Skeletal muscle tissue (tissue), 4 donors: Measurements from ENCODE around the gene GTF3C5. TPM values are rescaled to one million over a fixed set of nuclear protein-coding genes. Genes with fewer than 3 reads are reported as not detected.

Experiments used
- H3K27ac ChIP-seq: one replicate; pipeline ENCODE4 v1.7.0; 2013; ENCODE audit warnings: mild to moderate bottlenecking, low read depth, low read length, inconsistent platforms
- H3K27me3 ChIP-seq, 3 donors: one replicate each; pipeline ENCODE4 v1.7.0; 2013; ENCODE audit warnings: low read length in 3 of 3; ENCODE audit not compliant: control insufficient read depth in 3 of 3, insufficient read depth in 3 of 3
- H3K36me3 ChIP-seq, 3 donors: one replicate each; pipeline ENCODE4 v1.7.0; 2013; ENCODE audit warnings: low read length in 3 of 3; ENCODE audit not compliant: control insufficient read depth in 3 of 3, insufficient read depth in 3 of 3
- H3K4me1 ChIP-seq, 3 donors: one replicate each; pipeline ENCODE4 v1.7.0; 2013; ENCODE audit warnings: low read length in 3 of 3, mild to moderate bottlenecking in 3 of 3; ENCODE audit not compliant: control insufficient read depth in 3 of 3, insufficient read depth in 3 of 3
- H3K4me3 ChIP-seq, 3 donors: one replicate each; pipeline ENCODE4 v1.7.0; 2013; ENCODE audit warnings: low read length in 3 of 3
- H3K9ac ChIP-seq, 3 donors: one replicate each; pipeline ENCODE4 v1.7.0; 2013; ENCODE audit warnings: low read length in 3 of 3, mild to moderate bottlenecking in 3 of 3, moderate library complexity in 2 of 3, low read depth in 1 of 3
- H3K9me3 ChIP-seq, 3 donors: one replicate each; pipeline ENCODE4 v1.7.0; 2013; ENCODE audit warnings: low read length in 3 of 3; ENCODE audit not compliant: control insufficient read depth in 3 of 3
- total RNA-seq: library from RNA; depleted of rRNA; stranded (reverse); fragments of >200 nt; gene quantifications from one replicate; pipeline ENCODE4 v1.2.3, GENCODE V29; 2014
- donor health status: Osteomylitis.

The GTF3C5 gene
- total RNA-seq, 1 donor from 2014 or later = 28.2 TPM

- no peak overlapping the region for H3K4me3 ChIP-seq
- peaks cover 0 to 8% (median 5%) of the 10 kb centered on the region in 3 donors for H3K4me1 ChIP-seq
- H3K27ac ChIP-seq = no peak overlapping the region
- H3K9ac ChIP-seq = no peak overlapping the region
- H3K36me3 ChIP-seq = peaks cover 20 to 32% (median 30%) of the 10 kb centered on the region in 3 donors
- H3K9me3 ChIP-seq = peaks cover 0 to 3% (median 0%) of the 10 kb centered on the region in 3 donors
- no peaks in the 10 kb centered on the region for H3K27me3 ChIP-seq
Measured at GRCh38 chr9:133094842-133095393, 64.1 kb downstream of the GTF3C5 start.

- no peak overlapping the region for H3K9ac ChIP-seq
- no peak overlapping the region for H3K4me3 ChIP-seq
- no peak overlapping the region for H3K27ac ChIP-seq
- H3K27me3 ChIP-seq = no peaks in the 10 kb centered on the region
- H3K36me3 ChIP-seq = peaks cover 53 to 64% (median 61%) of the 10 kb centered on the region in 3 donors
- H3K4me1 ChIP-seq = peaks cover 0 to 13% (median 6%) of the 10 kb centered on the region in 3 donors
- peaks cover 0 to 3% (median 0%) of the 10 kb centered on the region in 3 donors for H3K9me3 ChIP-seq
Measured at GRCh38 chr9:133098104-133098754, 67.4 kb downstream of the GTF3C5 start.

GRCh38 chr9:133098871-133099270 lies 68.1 kb downstream of the GTF3C5 start:
- Histone ChIP-seq H3K9me3 (peaks cover 0 to 3% (median 0%) of the 10 kb centered on the region in 3 donors), H3K9ac (no peak overlapping the region), H3K4me1 (peaks cover 0 to 16% (median 10%) of the 10 kb centered on the region in 3 donors), H3K4me3 (no peak overlapping the region), H3K36me3 (peaks cover 58 to 68% (median 64%) of the 10 kb centered on the region in 3 donors), H3K27me3 (no peaks in the 10 kb centered on the region), H3K27ac (no peak overlapping the region)

DNA sequence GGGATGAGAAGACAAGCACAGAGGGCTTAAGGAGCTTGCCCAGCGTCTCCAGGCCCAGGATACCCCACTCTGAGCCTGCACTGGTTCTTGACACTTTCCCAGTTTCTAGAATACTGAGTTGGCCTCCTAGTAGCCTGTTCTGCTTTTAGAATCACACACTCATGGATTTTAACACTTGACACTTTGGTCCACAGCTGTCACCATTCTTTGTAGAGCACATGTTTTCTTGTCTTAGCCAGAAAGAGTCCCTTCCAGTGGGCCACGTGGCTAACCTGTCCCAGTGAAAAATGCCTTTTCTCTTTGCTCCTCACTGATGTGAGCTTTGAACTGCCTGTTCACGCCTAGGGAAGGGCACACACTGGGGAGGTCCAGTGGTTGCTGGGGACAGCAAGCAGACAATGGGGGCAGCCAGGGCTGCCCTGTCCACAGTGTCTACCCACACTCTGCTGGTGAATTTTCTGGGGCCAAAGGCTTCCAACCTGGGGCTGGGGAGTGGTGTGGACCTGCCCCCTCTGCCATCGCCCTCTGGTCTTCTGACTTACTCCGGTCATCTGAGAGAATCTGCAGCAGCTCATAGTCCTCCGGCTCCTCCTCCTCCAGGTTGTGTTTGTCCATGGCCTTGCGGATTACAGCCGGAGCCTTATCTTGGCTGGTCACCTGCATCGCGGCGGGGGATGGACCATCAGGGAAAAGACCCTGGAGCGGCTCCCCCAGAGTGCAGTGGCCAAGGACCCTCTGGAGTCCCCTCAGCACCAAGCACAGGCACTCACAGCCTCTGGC lies 69.1 kb downstream of the GTF3C5 start:
- H3K36me3 ChIP-seq = peaks cover 63 to 74% (median 71%) of the 10 kb centered on the region in 3 donors
- no peaks in the 10 kb centered on the region for H3K27me3 ChIP-seq
- peaks cover 0 to 16% (median 10%) of the 10 kb centered on the region in 3 donors for H3K4me1 ChIP-seq
- H3K4me3 ChIP-seq = no peak overlapping the region
- H3K9ac ChIP-seq = peak overlapping the region in 1 of 3 donors; percentile 25
- H3K27ac ChIP-seq = no peak overlapping the region
- H3K9me3 ChIP-seq = peaks cover 0 to 3% (median 0%) of the 10 kb centered on the region in 3 donors

- H3K9me3 ChIP-seq = peaks cover 0 to 3% (median 0%) of the 10 kb centered on the region in 3 donors
- H3K27me3 ChIP-seq = no peaks in the 10 kb centered on the region
- peaks cover 68 to 80% (median 78%) of the 10 kb centered on the region in 3 donors for H3K36me3 ChIP-seq
- no peak overlapping the region for H3K4me3 ChIP-seq
- peaks cover 0 to 16% (median 10%) of the 10 kb centered on the region in 3 donors for H3K4me1 ChIP-seq
- peak overlapping the region in 1 of 3 donors; percentile 25 for H3K9ac ChIP-seq
- H3K27ac ChIP-seq = no peak overlapping the region
Measured at GRCh38 chr9:133100506-133101355, 69.9 kb downstream of the GTF3C5 start.

DNA sequence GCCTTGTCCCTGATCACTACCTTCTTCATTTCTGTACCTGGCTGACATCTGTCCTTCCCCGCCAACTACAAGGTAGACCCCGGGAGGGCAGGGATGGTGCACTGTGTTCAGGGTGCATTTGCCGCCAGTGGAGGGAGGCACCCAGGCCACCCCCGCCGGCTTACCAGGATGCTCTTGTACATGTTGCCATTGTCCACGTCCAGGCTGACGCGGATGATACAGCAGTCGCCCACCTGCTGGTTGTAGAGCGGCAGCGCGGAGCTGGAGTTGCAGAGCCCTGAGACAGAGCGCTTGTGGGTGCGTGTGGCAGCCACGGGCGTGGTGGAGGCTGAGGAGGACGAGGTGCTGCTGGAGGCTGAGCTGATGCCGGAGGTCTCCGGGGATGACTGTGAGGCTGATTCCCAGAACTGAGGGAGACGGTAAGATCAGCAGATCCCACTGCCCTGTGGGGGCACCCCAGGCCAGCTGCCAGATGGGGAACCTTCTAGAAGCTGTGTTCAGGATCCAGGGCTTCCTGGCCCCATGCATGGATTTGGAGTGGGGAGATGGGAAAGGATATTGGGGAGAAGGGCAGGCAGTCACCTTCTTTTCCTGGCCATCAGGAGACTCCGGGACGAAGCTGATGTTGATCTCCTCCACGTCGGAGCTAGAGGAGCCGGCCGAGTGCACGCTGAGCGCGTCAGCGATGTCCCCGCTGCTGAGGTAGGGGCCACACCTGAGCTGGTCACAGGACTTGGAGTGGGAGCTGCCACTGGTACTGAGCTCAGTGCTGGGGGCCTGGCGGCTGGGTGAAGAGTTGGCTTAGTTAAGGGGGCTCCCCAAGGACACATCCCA lies 70.8 kb downstream of the GTF3C5 start:
- Histone ChIP-seq H3K36me3 (peaks cover 75 to 86% (median 83%) of the 10 kb centered on the region in 3 donors), H3K9me3 (no peaks in the 10 kb centered on the region), H3K27me3 (no peaks in the 10 kb centered on the region), H3K4me3 (no peak overlapping the region), H3K27ac (no peak overlapping the region), H3K4me1 (peaks cover 0 to 16% (median 10%) of the 10 kb centered on the region in 3 donors), H3K9ac (no peak overlapping the region)

- Histone ChIP-seq H3K27me3 (no peaks in the 10 kb centered on the region), H3K4me3 (no peak overlapping the region), H3K27ac (no peak overlapping the region), H3K9ac (no peak overlapping the region), H3K36me3 (peaks cover 83 to 88% (median 84%) of the 10 kb centered on the region in 3 donors), H3K9me3 (no peaks in the 10 kb centered on the region), H3K4me1 (peaks cover 0 to 16% (median 10%) of the 10 kb centered on the region in 3 donors)
Measured at GRCh38 chr9:133102190-133103021, 71.6 kb downstream of the GTF3C5 start.

DNA sequence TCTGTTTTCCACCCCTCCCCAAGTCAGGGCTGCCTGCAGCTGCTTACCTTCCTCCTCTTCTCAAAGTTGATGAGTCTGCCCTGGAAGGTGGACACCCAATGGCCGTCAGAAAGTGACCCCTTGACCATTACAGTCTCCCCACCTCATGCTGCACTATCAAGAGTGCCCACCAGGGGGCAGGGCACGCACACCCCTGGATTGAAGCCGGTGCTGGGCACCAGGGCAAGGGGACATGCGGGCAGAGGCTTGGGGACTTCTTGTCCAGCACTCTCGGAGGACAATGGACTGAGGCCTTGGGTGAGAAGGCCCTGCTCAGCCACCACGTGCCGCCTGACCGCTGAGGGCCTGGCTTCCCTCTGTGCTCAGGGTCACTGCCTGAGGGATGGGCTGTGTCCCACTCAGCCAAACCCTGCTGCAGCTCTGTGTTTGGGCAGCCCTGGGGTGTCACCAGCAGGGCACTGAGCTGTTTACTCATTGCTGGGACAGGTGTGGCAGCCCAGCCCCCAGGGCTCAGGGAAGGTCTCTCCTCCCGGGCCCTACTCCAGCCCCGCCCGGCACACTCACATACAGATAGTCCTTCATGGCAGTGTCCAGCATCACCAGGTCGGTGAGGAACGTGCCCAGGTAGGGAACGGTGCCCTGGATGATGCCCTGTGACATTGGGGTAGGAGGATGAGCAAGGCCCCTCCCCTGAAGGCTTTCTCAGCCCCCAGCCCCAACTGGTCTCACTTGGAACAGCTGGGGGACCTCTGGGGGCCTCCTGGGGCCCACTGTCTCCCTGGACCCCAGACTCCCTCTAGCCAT lies 72.6 kb downstream of the GTF3C5 start:
- H3K27ac ChIP-seq = no peak overlapping the region
- no peak overlapping the region for H3K4me3 ChIP-seq
- H3K36me3 ChIP-seq = peaks cover 84 to 89% (median 86%) of the 10 kb centered on the region in 3 donors
- H3K9me3 ChIP-seq = no peaks in the 10 kb centered on the region
- H3K4me1 ChIP-seq = peaks cover 0 to 16% (median 10%) of the 10 kb centered on the region in 3 donors
- no peaks in the 10 kb centered on the region for H3K27me3 ChIP-seq
- peak overlapping the region in 1 of 3 donors; percentile 40 for H3K9ac ChIP-seq
